NCI-H1105 treated with DMSO at 0.1 percent for 48 hours (cell line): ENCODE data around the gene PPP1R3C.

Experiments used
- DNase-seq: peaks from one replicate; lab custom pipeline; 2025; lab: John Stamatoyannopoulos, UW

Gene PPP1R3C

GRCh38 chr10:91632671-91633550, at the start of gene PPP1R3C:
TSS of gene PPP1R3C (minus strand) at chr10:91633071. CDS start at chr10:91632969, 102 bp downstream.
- DNase-seq, result peak; percentile 74

DNA sequence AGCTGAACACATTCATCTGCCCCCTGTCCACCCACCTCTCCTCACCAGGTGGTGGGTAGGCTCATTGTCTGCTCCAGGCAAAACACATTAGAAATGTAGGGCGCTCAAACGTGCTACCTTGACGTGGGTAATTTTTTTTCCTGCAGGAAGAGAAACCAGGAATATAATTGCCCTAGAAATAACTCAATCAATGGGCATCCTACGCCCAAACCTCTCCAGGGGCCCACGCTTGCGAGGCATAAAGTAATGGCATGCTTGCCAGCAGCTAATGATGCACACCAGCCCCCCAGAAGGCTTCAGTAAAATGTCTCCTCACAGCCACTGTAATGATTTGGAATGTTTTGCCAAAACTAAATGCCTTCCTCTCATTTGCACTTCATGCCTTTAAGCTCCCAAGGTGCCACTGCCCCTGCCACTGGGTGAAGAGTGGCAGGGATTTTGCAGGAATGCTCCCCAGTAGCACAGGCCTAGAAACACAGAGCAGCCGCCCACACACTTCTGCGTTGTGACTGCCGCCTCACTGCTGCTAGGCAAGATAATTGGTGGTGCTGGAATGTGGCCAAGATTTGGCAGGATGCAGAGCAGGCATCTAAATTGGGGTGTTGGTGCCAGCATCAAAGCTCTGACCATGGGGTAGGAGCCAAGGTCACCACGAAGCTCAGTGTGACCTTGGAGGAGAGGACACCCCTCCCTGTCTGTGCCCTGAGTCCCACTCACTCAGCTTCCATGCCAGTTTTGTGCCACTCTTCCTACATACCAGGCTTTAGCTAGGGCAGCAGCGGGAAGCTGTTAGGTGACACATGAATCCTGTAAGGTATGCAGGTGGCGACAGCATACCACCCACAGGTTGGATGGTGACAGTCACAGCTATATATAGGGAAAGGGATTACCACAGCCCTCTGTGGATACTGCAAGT, 48.7 kb upstream of the PPP1R3C start:
- DNase-seq, result peak; percentile 48

- no peak for DNase-seq
Measured at GRCh38 chr10:91680487-91680886, 47.6 kb upstream of the PPP1R3C start.

DNA sequence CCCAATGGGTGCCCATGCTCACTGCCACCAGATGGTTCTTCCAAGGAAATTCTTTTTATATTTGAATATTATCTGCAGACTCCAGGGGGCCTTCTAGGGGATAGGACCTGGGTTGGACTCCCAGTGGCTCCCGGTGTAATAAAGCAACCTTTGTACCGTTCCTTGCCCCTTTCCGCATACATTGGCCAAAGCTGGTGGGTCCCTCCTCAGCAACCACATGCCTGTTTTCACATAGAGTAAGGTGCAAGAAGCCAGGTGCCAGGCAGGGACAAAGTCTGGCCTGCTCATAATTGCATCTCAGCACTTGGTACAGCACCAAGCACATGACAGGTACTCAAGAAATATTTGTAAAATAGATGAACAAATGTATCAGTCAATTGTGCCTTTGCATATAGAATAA, 46.4 kb upstream of the PPP1R3C start:
- no peak for DNase-seq

DNA sequence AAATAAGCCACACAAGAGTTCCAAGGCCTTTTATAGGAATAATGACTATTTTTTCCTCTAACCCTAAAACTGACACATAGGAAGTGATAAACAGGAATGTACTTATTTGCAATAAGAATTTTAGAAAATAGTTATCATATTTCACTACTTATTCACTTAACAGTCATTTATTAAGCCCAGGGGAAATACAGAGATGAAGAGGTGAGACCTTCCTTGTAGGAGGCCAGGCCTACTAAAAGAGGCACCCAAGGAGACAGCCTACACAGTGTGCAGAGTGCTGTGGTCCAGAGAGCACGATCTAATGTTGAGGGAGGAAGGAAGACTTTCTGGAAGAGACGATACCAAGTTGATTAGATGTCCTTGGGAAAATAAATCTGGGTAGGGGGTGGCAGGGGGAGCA, 45.0 kb upstream of the PPP1R3C start:
- DNase-seq, result no peak

GRCh38 chr10:91672021-91672608, 39.2 kb upstream of the PPP1R3C start:
- DNase-seq, result peak; percentile 56

GRCh38 chr10:91668913-91669312, 36.0 kb upstream of the PPP1R3C start:
- no peak for DNase-seq

GRCh38 chr10:91665842-91666241, 33.0 kb upstream of the PPP1R3C start:
- DNase-seq, result no peak

GRCh38 chr10:91664426-91664825, 31.6 kb upstream of the PPP1R3C start:
- no peak for DNase-seq

- DNase-seq, result no peak
Measured at GRCh38 chr10:91662993-91663392, 30.1 kb upstream of the PPP1R3C start.

GRCh38 chr10:91653219-91653870, 20.5 kb upstream of the PPP1R3C start:
- no peak for DNase-seq

DNA sequence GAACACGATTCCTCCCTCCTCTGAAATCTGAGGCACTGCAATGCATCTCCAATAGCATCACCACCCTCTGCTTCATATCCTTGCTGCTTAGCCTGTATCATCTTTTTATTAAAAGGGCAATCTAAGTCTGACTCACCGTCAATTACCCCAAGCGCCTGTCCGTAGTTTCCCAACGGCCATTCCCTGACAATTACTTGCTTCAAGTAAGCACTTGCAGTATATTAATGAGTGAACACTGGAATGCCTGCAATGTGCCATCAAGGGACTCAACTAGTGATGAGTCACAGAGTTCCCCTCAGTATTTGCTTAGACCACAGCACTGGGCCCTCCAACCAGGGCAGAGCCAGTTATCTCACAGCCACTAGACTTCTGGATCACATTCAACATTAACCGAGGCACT, 19.5 kb upstream of the PPP1R3C start:
- DNase-seq, result no peak

DNA sequence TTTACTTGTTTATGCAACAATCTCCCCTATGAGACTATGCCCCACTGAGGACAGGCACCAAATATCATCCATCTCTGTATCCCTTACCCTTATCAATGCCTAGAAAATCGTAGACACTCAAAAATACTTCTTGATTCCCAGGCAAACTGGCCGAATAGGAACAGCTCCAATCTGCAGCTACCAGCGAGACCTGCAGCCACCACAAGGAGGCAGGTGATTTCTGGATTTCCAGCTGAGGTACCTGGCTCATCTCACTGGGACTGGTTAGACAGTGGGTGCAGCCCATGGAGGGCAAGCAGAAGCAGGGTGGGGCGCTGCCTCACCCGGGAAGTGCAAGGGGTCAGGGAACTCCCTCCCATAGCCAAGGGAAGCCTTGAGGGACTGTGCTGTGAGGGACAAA, 10.8 kb upstream of the PPP1R3C start:
- DNase-seq, result no peak

GRCh38 chr10:91642831-91643692, 10.2 kb upstream of the PPP1R3C start:
- DNase-seq, result no peak

DNA sequence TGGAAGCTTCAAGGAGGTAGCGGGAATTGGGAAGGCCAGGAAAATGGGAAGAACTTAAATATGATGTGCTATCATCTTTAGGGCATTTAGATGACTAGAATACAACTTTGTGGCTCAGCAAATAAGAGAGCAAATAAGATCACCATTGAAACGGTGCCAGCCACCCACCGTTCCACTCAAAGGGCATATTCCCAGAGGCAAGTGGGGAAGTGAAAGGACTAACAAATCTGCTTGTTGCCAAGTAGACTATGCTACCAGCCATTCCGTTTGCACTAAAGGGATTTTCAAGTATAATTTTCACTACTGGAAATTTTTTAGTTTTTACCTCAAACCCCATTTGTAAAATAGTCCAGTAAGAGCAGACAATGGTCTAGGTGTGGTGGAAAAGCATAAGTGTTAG, 4.0 kb upstream of the PPP1R3C start:
- no peak for DNase-seq

GRCh38 chr10:91635401-91636400, 2.8 kb upstream of the PPP1R3C start:
- peak; percentile 34 for DNase-seq

DNA sequence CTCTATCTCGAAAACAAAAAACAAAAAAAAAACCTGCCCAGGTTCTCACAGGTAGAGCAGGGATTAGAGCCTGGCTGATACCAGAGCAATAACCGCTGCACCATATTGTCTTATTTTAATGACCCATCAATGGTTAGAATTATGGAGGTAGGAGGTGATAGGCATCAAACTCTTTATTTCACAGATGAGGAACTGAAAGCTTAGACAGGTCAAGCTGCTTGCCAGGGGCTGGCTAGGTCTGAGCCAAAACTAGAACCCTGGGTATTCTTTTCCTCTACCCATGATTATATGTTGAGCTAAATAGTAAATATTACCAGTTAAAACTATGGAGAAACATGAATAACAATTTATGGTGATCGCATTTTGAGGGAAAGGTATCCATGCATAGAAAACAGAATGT, 2.0 kb upstream of the PPP1R3C start:
- no peak for DNase-seq

DNA sequence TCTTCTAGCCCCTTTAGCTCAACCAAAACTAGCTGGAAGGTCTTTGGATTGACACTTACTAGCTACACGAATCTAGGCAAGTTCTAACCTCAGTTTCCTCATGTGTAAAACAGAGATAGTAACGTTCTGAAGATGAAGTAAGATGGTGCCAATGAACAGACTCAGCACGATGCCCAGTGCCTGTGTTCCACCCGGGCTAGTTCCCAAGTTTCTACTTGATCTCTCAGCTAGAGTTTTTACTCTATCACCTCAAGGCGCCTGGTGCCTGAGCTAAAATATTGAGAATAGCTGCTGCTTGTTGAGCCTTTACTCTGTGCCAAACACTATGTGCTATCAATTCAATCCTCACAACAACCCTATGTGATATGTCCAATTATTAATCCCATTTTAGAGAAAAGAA, 1.4 kb upstream of the PPP1R3C start:
- no peak for DNase-seq

DNA sequence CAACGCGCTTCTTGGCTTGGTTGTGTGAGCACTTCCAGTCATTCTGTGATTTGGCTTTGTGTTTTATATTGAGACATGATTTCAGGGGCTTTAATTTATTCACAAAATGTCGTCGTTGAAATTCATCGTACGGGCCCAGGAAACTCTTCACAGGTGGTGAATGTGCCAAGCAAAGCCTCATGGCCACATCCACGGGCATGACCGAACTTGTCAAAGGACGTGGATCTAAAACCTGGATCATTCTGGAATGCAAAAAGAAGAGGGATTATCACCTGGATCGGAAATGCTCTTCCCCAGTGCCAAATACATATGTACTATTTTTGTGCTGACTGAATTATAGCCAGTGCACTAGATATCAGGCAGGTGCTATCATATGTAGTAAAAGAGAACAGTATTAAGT, 2.2 kb downstream of the PPP1R3C start:
- no peak for DNase-seq
